Measurements from ENCODE around the gene PRKCA. TPM values are rescaled to one million over a fixed set of nuclear protein-coding genes. Genes with fewer than 3 reads are reported as not detected.

The PRKCA gene
- total RNA-seq, 3 donors from 2014 or later (not counting 1 experiment from before 2014, with no cell fraction given) = 19.6 to 29.0 (median 20.4) TPM

GRCh38 chr17:66571745-66572144 is 269.3 kb downstream of the PRKCA start:
- intact Hi-C loops (cut with micrococcal nuclease) = no loop called here
- Histone ChIP-seq H3K4me1 (ENCODE audit: control insufficient read depth, insufficient read depth, low read length) (peaks cover 6% of the 10 kb centered on the region), H3K27ac (ENCODE audit: low read length) (no peak overlapping the region), H3K36me3 (ENCODE audit: control insufficient read depth, insufficient read depth, low read length) (no peaks in the 10 kb centered on the region), H3K27me3 (ENCODE audit: control insufficient read depth, insufficient read depth, low read length) (no peaks in the 10 kb centered on the region), H3K9me3 (ENCODE audit: control insufficient read depth, insufficient read depth, low read length) (no peaks in the 10 kb centered on the region), H3K4me3 (ENCODE audit: low read length) (no peak overlapping the region)
- Mint-ChIP-seq H3K27ac (no peak overlapping the region), H3K36me3 (no peaks in the 10 kb centered on the region), H3K27me3 (ENCODE audit: low read depth in 2 of 2) (no peaks in the 10 kb centered on the region), H3K4me3 (no peak overlapping the region), H3K4me1 (peaks cover 6 to 9% of the 10 kb centered on the region in 2 donors), H3K9me3 (no peaks in the 10 kb centered on the region)
- 96% methylated on average over 8 of the region's 8 CpGs for WGBS (ENCODE audit: insufficient coverage)
- ATAC-seq (no peak), DNase-seq (no peak)
- TF ChIP-seq, protein P1, sequence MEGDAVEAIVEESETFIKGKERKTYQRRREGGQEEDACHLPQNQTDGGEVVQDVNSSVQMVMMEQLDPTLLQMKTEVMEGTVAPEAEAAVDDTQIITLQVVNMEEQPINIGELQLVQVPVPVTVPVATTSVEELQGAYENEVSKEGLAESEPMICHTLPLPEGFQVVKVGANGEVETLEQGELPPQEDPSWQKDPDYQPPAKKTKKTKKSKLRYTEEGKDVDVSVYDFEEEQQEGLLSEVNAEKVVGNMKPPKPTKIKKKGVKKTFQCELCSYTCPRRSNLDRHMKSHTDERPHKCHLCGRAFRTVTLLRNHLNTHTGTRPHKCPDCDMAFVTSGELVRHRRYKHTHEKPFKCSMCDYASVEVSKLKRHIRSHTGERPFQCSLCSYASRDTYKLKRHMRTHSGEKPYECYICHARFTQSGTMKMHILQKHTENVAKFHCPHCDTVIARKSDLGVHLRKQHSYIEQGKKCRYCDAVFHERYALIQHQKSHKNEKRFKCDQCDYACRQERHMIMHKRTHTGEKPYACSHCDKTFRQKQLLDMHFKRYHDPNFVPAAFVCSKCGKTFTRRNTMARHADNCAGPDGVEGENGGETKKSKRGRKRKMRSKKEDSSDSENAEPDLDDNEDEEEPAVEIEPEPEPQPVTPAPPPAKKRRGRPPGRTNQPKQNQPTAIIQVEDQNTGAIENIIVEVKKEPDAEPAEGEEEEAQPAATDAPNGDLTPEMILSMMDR (IDR thresholded peaks at IDR 0.05) = no peak

GRCh38 chr17:66573078-66573477 is 270.7 kb downstream of the PRKCA start:
- no peak overlapping the region for H3K27ac Mint-ChIP-seq
- no peak for ATAC-seq
- H3K4me1 ChIP-seq (ENCODE audit: control insufficient read depth, insufficient read depth, low read length) = no peaks in the 10 kb centered on the region
- DNase-seq = no peak
- H3K27me3 ChIP-seq (ENCODE audit: control insufficient read depth, insufficient read depth, low read length) = no peaks in the 10 kb centered on the region
- intact Hi-C loops (cut with micrococcal nuclease) = no loop called here
- H3K4me3 Mint-ChIP-seq = no peak overlapping the region
- no peaks in the 10 kb centered on the region for H3K9me3 Mint-ChIP-seq
- no peak overlapping the region for H3K4me3 ChIP-seq (ENCODE audit: low read length)
- TF ChIP-seq, protein P1 (IDR thresholded peaks at IDR 0.05) = no peak
- H3K36me3 ChIP-seq (ENCODE audit: control insufficient read depth, insufficient read depth, low read length) = no peaks in the 10 kb centered on the region
- no peaks in the 10 kb centered on the region for H3K27me3 Mint-ChIP-seq (ENCODE audit: low read depth in 2 of 2)
- H3K27ac ChIP-seq (ENCODE audit: low read length) = no peak overlapping the region
- no peaks in the 10 kb centered on the region for H3K4me1 Mint-ChIP-seq
- 58% methylated on average over 3 of the region's 4 CpGs for WGBS (ENCODE audit: insufficient coverage)
- H3K9me3 ChIP-seq (ENCODE audit: control insufficient read depth, insufficient read depth, low read length) = no peaks in the 10 kb centered on the region
- H3K36me3 Mint-ChIP-seq = no peaks in the 10 kb centered on the region

- Mint-ChIP-seq H3K4me1 (peaks cover 5 to 7% of the 10 kb centered on the region in 2 donors), H3K36me3 (no peaks in the 10 kb centered on the region), H3K9me3 (no peaks in the 10 kb centered on the region), H3K4me3 (no peak overlapping the region), H3K27me3 (ENCODE audit: low read depth in 2 of 2) (no peaks in the 10 kb centered on the region), H3K27ac (no peak overlapping the region)
- H3K27ac ChIP-seq (ENCODE audit: low read length) = no peak overlapping the region
- no peak for ATAC-seq
- no peaks in the 10 kb centered on the region for H3K27me3 ChIP-seq (ENCODE audit: control insufficient read depth, insufficient read depth, low read length)
- H3K4me1 ChIP-seq (ENCODE audit: control insufficient read depth, insufficient read depth, low read length) = peaks cover 5% of the 10 kb centered on the region
- WGBS (ENCODE audit: insufficient coverage) = 96% methylated on average over 4 of the region's 4 CpGs
- TF ChIP-seq, protein P1 (IDR thresholded peaks at IDR 0.05) = no peak
- no peaks in the 10 kb centered on the region for H3K36me3 ChIP-seq (ENCODE audit: control insufficient read depth, insufficient read depth, low read length)
- intact Hi-C loops (cut with micrococcal nuclease) = no loop called here
- H3K4me3 ChIP-seq (ENCODE audit: low read length) = no peak overlapping the region
- no peaks in the 10 kb centered on the region for H3K9me3 ChIP-seq (ENCODE audit: control insufficient read depth, insufficient read depth, low read length)
- DNase-seq = no peak
Observed at GRCh38 chr17:66574123-66574522, 271.7 kb downstream of the PRKCA start.

GRCh38 chr17:66576473-66576872 is 274.1 kb downstream of the PRKCA start:
- TF ChIP-seq, protein P1 (IDR thresholded peaks at IDR 0.05) = no peak
- Mint-ChIP-seq H3K4me1 (peaks cover 7 to 9% of the 10 kb centered on the region in 2 donors), H3K9me3 (no peaks in the 10 kb centered on the region), H3K27me3 (ENCODE audit: low read depth in 2 of 2) (no peaks in the 10 kb centered on the region), H3K27ac (no peak overlapping the region), H3K4me3 (no peak overlapping the region), H3K36me3 (no peaks in the 10 kb centered on the region)
- intact Hi-C loops (cut with micrococcal nuclease) = no loop called here
- DNase-seq = no peak
- no peaks in the 10 kb centered on the region for H3K9me3 ChIP-seq (ENCODE audit: control insufficient read depth, insufficient read depth, low read length)
- peaks cover 5% of the 10 kb centered on the region for H3K4me1 ChIP-seq (ENCODE audit: control insufficient read depth, insufficient read depth, low read length)
- H3K27me3 ChIP-seq (ENCODE audit: control insufficient read depth, insufficient read depth, low read length) = no peaks in the 10 kb centered on the region
- WGBS (ENCODE audit: insufficient coverage) = 86% methylated on average over 6 of the region's 6 CpGs
- no peaks in the 10 kb centered on the region for H3K36me3 ChIP-seq (ENCODE audit: control insufficient read depth, insufficient read depth, low read length)
- no peak overlapping the region for H3K27ac ChIP-seq (ENCODE audit: low read length)
- H3K4me3 ChIP-seq (ENCODE audit: low read length) = no peak overlapping the region
- ATAC-seq = no peak
